HG03457 (cell line): ENCODE measurements around the gene AGPAT4.
A peak's percentile ranks its signal among the peaks of the same experiment; 100 is the strongest.
"Not testable (repeated sequence)": the region's sequence is repeated elsewhere in the genome, so short reads cannot be mapped to it uniquely, and the experiment has no call there.

Experiments used
- ATAC-seq: cut with Tn5 transposase; IDR thresholded peaks from one replicate; pipeline ENCODE4 v1.9.1; 2021; ENCODE audit warnings: moderate number of reproducible peaks; ENCODE audit not compliant: unreplicated experiment

AGPAT4 gene

GRCh38 chr6:161273752-161274487 lies at the start of gene AGPAT4:
TSS of gene AGPAT4 (minus strand) at chr6:161274061. CDS start at chr6:161232213, 41,848 bp downstream.
- ATAC-seq, result peak; percentile 97

GRCh38 chr6:161319231-161319630 lies 45.4 kb upstream of the AGPAT4 start:
- ATAC-seq, result no peak

- ATAC-seq, result no peak
Measured at GRCh38 chr6:161318456-161318855, 44.6 kb upstream of the AGPAT4 start.

- ATAC-seq, result no peak
Measured at GRCh38 chr6:161316531-161316930, 42.7 kb upstream of the AGPAT4 start.

- ATAC-seq, result not testable (repeated sequence)
Measured at GRCh38 chr6:161315246-161315917, 41.5 kb upstream of the AGPAT4 start.

GRCh38 chr6:161314541-161315245 lies 40.8 kb upstream of the AGPAT4 start:
- ATAC-seq, result not testable (repeated sequence)

- no peak for ATAC-seq
Measured at GRCh38 chr6:161313940-161314509, 40.2 kb upstream of the AGPAT4 start.

- ATAC-seq, result not testable (repeated sequence)
Measured at GRCh38 chr6:161313475-161313874, 39.6 kb upstream of the AGPAT4 start.

GRCh38 chr6:161309774-161310173 lies 35.9 kb upstream of the AGPAT4 start:
- ATAC-seq, result not testable (repeated sequence)

GRCh38 chr6:161308075-161308655 lies 34.3 kb upstream of the AGPAT4 start:
- ATAC-seq, result no peak

- no peak for ATAC-seq
Measured at GRCh38 chr6:161305860-161306259, 32.0 kb upstream of the AGPAT4 start.

- no peak for ATAC-seq
Measured at GRCh38 chr6:161303628-161304340, 29.9 kb upstream of the AGPAT4 start.

- ATAC-seq, result no peak
Measured at GRCh38 chr6:161302949-161303348, 29.1 kb upstream of the AGPAT4 start.

GRCh38 chr6:161301338-161301737 lies 27.5 kb upstream of the AGPAT4 start:
- no peak for ATAC-seq

GRCh38 chr6:161300823-161301222 lies 27.0 kb upstream of the AGPAT4 start:
- ATAC-seq, result no peak

GRCh38 chr6:161299726-161300125 lies 25.9 kb upstream of the AGPAT4 start:
- ATAC-seq, result no peak

GRCh38 chr6:161295784-161296183 lies 21.9 kb upstream of the AGPAT4 start:
- no peak for ATAC-seq

GRCh38 chr6:161292650-161293281 lies 18.9 kb upstream of the AGPAT4 start:
- ATAC-seq, result no peak

GRCh38 chr6:161292145-161292544 lies 18.3 kb upstream of the AGPAT4 start:
- ATAC-seq, result no peak

- ATAC-seq, result no peak
Measured at GRCh38 chr6:161290751-161291150, 16.9 kb upstream of the AGPAT4 start.
